ENCODE results near the gene KLF11. TPM values are rescaled to one million over a fixed set of nuclear protein-coding genes. Genes with fewer than 3 reads are reported as not detected.

The KLF11 gene
- total and polyA plus RNA-seq, 9 of the 15 experiments (the other 6 are each of a cell fraction or from before 2014, with no cell fraction given), result 2.1 to 13.4 (median 6.5) TPM

DNA sequence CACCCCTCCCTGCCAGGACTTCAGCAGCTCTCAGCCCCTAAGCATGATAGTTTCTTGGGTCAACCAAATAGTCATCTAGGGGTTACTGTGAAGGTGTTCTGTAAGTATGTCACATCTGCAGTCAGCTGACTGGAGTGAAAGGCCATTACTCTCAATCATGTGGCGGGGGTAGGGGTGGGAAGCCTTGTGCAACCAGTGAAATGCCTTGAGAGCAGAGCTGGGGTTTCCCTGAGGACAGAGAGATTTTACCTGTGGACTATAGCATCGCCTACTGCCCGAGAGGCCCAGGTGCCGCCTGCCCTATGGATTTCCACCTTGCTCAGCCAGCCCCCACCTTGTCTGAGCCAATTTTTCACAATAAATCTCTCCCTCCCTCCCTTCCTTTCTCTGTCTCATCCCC is 20.9 kb upstream of the KLF11 start (continued):
- TF ChIP-seq, protein P1, sequence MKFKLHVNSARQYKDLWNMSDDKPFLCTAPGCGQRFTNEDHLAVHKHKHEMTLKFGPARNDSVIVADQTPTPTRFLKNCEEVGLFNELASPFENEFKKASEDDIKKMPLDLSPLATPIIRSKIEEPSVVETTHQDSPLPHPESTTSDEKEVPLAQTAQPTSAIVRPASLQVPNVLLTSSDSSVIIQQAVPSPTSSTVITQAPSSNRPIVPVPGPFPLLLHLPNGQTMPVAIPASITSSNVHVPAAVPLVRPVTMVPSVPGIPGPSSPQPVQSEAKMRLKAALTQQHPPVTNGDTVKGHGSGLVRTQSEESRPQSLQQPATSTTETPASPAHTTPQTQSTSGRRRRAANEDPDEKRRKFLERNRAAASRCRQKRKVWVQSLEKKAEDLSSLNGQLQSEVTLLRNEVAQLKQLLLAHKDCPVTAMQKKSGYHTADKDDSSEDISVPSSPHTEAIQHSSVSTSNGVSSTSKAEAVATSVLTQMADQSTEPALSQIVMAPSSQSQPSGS (CRISPR knock-in tag; IDR thresholded peaks at IDR 0.05), result no peak

DNA sequence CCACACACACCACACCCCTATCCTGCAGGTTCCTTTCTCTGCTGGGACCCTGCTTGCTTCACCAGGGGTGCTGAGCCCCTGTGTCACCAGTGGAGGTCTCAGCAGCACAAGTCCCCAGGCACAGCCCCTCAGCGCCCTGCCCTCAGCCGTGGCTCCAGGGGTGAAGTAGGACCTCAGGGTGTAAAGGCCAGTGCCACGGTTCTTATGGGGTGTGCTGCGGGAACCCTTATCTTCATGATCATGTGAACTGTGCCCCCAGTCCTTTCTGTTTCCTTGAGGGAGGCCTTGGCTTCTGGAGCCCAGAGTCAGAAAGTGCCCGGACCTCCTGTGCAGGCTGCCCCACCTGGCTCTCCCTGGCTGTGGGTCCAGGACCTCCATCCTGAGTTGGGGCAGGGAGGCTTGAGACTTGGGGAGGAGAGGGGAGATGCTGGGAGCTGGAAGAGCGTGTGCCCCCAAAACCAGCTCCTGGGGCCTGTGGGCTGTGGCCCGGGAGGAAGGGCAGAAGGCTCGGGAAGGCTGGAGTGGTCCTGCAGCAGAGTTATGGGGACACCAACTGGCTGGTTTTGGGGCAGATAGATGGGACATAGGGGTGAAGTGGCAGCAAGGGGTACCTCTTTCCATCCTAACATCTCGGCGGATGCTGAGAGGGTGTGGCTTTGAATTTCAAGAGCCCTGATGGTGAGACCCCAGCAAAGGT is 20.2 kb upstream of the KLF11 start:
- ATAC-seq, result no peak

More for the DNA sequence above, 20.2 kb upstream of the KLF11 start:
- WGBS (ENCODE audit: insufficient coverage, low coverage, missing lambda C conversion rate), result 51% methylated on average over 9 of the region's 10 CpGs
- H3K27ac ChIP-seq (ENCODE audit: extremely low read depth, low read depth, low read length), result no peak overlapping the region
- CTCF ChIA-PET (ENCODE audit: low intra/inter-chr PET ratio), result interaction anchor here (0.7 kb wide), 1 partner anchor 209 kb away, joined by 3 read pairs; no protein-coding TSS in a partner anchor
- intact Hi-C loops (cut with micrococcal nuclease), result no loop called here
- H3K9me1 ChIP-seq (ENCODE audit: control insufficient read depth, insufficient read depth, low read length), result no peaks in the 10 kb centered on the region
- no peaks in the 10 kb centered on the region for H4K20me1 ChIP-seq (replicated peaks; ENCODE audit: control insufficient read depth, insufficient read depth, low read length)
- TF ChIP-seq FOSL1 (tag; conservative IDR thresholded peaks at IDR 0.05) (no peak), RAD21 (CRISPR knock-in tag; conservative IDR thresholded peaks at IDR 0.05 in 1 of 2, IDR thresholded peaks at IDR 0.05 in 1 of 2) (peak in 1 of 2 experiments; percentile 21; a peak in 1 of 4 replicates), STAT5B (CRISPR knock-in tag; IDR thresholded peaks at IDR 0.05) (no peak), POU5F1 (IDR thresholded peaks at IDR 0.05; ENCODE audit: borderline replicate concordance, low read depth, low read length, partially characterized antibody) (no peak)
- TF ChIP-seq, protein P2, sequence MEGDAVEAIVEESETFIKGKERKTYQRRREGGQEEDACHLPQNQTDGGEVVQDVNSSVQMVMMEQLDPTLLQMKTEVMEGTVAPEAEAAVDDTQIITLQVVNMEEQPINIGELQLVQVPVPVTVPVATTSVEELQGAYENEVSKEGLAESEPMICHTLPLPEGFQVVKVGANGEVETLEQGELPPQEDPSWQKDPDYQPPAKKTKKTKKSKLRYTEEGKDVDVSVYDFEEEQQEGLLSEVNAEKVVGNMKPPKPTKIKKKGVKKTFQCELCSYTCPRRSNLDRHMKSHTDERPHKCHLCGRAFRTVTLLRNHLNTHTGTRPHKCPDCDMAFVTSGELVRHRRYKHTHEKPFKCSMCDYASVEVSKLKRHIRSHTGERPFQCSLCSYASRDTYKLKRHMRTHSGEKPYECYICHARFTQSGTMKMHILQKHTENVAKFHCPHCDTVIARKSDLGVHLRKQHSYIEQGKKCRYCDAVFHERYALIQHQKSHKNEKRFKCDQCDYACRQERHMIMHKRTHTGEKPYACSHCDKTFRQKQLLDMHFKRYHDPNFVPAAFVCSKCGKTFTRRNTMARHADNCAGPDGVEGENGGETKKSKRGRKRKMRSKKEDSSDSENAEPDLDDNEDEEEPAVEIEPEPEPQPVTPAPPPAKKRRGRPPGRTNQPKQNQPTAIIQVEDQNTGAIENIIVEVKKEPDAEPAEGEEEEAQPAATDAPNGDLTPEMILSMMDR (IDR thresholded peaks at IDR 0.05 in 2 of 3, conservative IDR thresholded peaks at IDR 0.05 in 1 of 3; ENCODE audit: insufficient read depth in 2 of 3, low read depth in 1 of 3, low read length in 3 of 3), result peak in 1 of 3 experiments; percentile 24; a peak in 2 of 6 replicates
- in situ Hi-C loops (cut with MboI), result no loop called here
- H3K4me3 ChIP-seq, result no peak overlapping the region
- no peak overlapping the region for H2AFZ ChIP-seq (ENCODE audit: low read depth, low read length)
- no peaks in the 10 kb centered on the region for H3K36me3 ChIP-seq (ENCODE audit: control insufficient read depth, insufficient read depth, low read length)
- H3K9ac ChIP-seq (ENCODE audit: insufficient read depth in 1 of 2, low read depth in 2 of 2, low read length in 2 of 2), result peak overlapping the region in 1 of 2 experiments; percentile 59; a peak in 2 of 4 replicates
- no peak for DNase-seq (ENCODE audit: extremely low read depth in 1 of 4, low spot score in 3 of 4)
- POLR2A ChIA-PET, result no interaction called here
- FAIRE-seq, result peak; percentile 37
- H3K27me3 ChIP-seq (ENCODE audit: control insufficient read depth in 2 of 2, insufficient read depth in 2 of 2, low read length in 2 of 2), result no peaks in the 10 kb centered on the region
- no peaks in the 10 kb centered on the region for H3K79me2 ChIP-seq (ENCODE audit: control insufficient read depth, insufficient read depth, low read length)
- H3K9me3 ChIP-seq (replicated peaks; ENCODE audit: control insufficient read depth, insufficient read depth, low read depth, low read length), result no peaks in the 10 kb centered on the region
- no TSS peak for BruUV-seq (replicated peaks)
- no peak overlapping the region for H3K4me2 ChIP-seq (ENCODE audit: insufficient read depth, low read length)
- peaks cover 15 to 34% of the 10 kb centered on the region in 2 experiments; a peak in 4 of 5 replicates for H3K4me1 ChIP-seq (replicated peaks in 1 of 2; ENCODE audit: control insufficient read depth in 2 of 2, insufficient read depth in 2 of 2, low read length in 2 of 2)
